ENCODE results near the gene DLX3. TPM values are rescaled to one million over a fixed set of nuclear protein-coding genes. Genes with fewer than 3 reads are reported as not detected.

DLX3 gene
- total and polyA plus RNA-seq, 12 donors = 0.03 to 0.23 (median 0.11) TPM; not detected in 9

- Histone ChIP-seq H3K27ac (no peak overlapping the region), H3K4me3 (no peak overlapping the region), H3K36me3 (no peaks in the 10 kb centered on the region), H3K9me3 (no peaks in the 10 kb centered on the region), H3K4me1 (peaks cover 5 to 18% (median 11%) of the 10 kb centered on the region in 9 donors), H3K27me3 (peaks cover 0 to 20% (median 6%) of the 10 kb centered on the region in 7 donors)
- 90 to 92% methylated on average over 7 of the region's 7 CpGs for WGBS, 2 donors
- ATAC-seq = no peak
- TF ChIP-seq CTCF (IDR thresholded peaks at IDR 0.05) = no peak
- intact Hi-C loops (cut with DNase I) = loop anchor here in 5 of 10 donors (2.0 to 10.0 kb wide), 3 partner anchors 58 to 268 kb away; no protein-coding TSS in a partner anchor
- DNase-seq = no peak
These were observed 34.2 kb upstream of the DLX3 start for GRCh38 chr17:50029185-50029584.

- 84 to 91% methylated on average over 6 of the region's 6 CpGs for WGBS, 2 donors
- Histone ChIP-seq H3K9me3 (no peaks in the 10 kb centered on the region), H3K4me1 (peaks cover 5 to 18% (median 11%) of the 10 kb centered on the region in 9 donors), H3K27me3 (peaks cover 0 to 20% (median 6%) of the 10 kb centered on the region in 7 donors), H3K27ac (no peak overlapping the region), H3K4me3 (no peak overlapping the region), H3K36me3 (no peaks in the 10 kb centered on the region)
- ATAC-seq = no peak
- intact Hi-C loops (cut with DNase I) = loop anchor here in 6 of 10 donors (1.0 to 10.0 kb wide), 4 partner anchors 58 to 269 kb away; no protein-coding TSS in a partner anchor
- no peak for TF ChIP-seq CTCF (IDR thresholded peaks at IDR 0.05)
- no peak for DNase-seq
These were observed 33.7 kb upstream of the DLX3 start for GRCh38 chr17:50028736-50029120.

GRCh38 chr17:50027881-50028735 is 33.1 kb upstream of the DLX3 start:
- Histone ChIP-seq H3K27me3 (peaks cover 0 to 20% (median 6%) of the 10 kb centered on the region in 7 donors), H3K4me1 (peaks cover 5 to 23% (median 12%) of the 10 kb centered on the region in 9 donors), H3K36me3 (no peaks in the 10 kb centered on the region), H3K9me3 (no peaks in the 10 kb centered on the region), H3K4me3 (peak overlapping the region in 1 of 10 donors; percentile 33), H3K27ac (no peak overlapping the region)
- ATAC-seq (peak in 4 of 8 donors; percentile 3 to 24 (median 8)), DNase-seq (no peak)
- intact Hi-C loops (cut with DNase I) = loop anchor here (1.0 to 10.0 kb wide), 7 partner anchors 28 to 269 kb away; partner anchors contain the start of gene ITGA3 (in 2 of the 10)
- 52 to 53% methylated on average over 20 of the region's 20 CpGs for WGBS, 2 donors
- TF ChIP-seq CTCF (IDR thresholded peaks at IDR 0.05) = no peak

GRCh38 chr17:50027172-50027880 is 32.3 kb upstream of the DLX3 start:
- Histone ChIP-seq H3K36me3 (no peaks in the 10 kb centered on the region), H3K27me3 (peaks cover 0 to 20% (median 6%) of the 10 kb centered on the region in 7 donors), H3K4me3 (peak overlapping the region in 5 of 10 donors; percentile 13 to 37 (median 28)), H3K27ac (peak overlapping the region in 1 of 10 donors; percentile 36), H3K4me1 (peaks cover 5 to 30% (median 18%) of the 10 kb centered on the region in 9 donors), H3K9me3 (no peaks in the 10 kb centered on the region)
- ATAC-seq = peak; percentile 48 to 80 (median 69)
- TF ChIP-seq CTCF (IDR thresholded peaks at IDR 0.05) = peak in 3 of 9 donors; percentile 9 to 42 (median 28)
- DNase-seq = peak; percentile 48 to 65
- intact Hi-C loops (cut with DNase I) = loop anchor here in 8 of 10 donors (1.0 to 10.0 kb wide), 7 partner anchors 29 to 270 kb away; partner anchors contain the start of gene ITGA3 (in 2 of the 8)
- 8 to 9% methylated on average over 27 of the region's 27 CpGs for WGBS, 2 donors

Measured in heart right ventricle (tissue), 16 donors.